Right forelimb (tissue), 1 donor: ENCODE measurements around the gene ATP11A.
"Not testable (repeated sequence)": the region's sequence is repeated elsewhere in the genome, so short reads cannot be mapped to it uniquely, and the experiment has no call there.

Experiments
- DNase-seq: peaks from one replicate; pipeline ENCODE4 v3.0.0-alpha.2; 2018

ATP11A gene

GRCh38 chr13:112884700-112885099 lies 194.9 kb downstream of the ATP11A start:
- not testable (repeated sequence) for DNase-seq

- DNase-seq: no peak
Measured at GRCh38 chr13:112885242-112885781, 195.5 kb downstream of the ATP11A start.

GRCh38 chr13:112885782-112886268 lies 196.0 kb downstream of the ATP11A start:
- peak; percentile 89 for DNase-seq

GRCh38 chr13:112887151-112887550 lies 197.3 kb downstream of the ATP11A start:
- DNase-seq: no peak

- DNase-seq: no peak
Measured at GRCh38 chr13:112887557-112887991, 197.7 kb downstream of the ATP11A start.

GRCh38 chr13:112888238-112889111 lies 198.6 kb downstream of the ATP11A start:
- no peak for DNase-seq

- DNase-seq: no peak
Measured at GRCh38 chr13:112889351-112890290, 199.8 kb downstream of the ATP11A start.

GRCh38 chr13:112890316-112891145 lies 200.7 kb downstream of the ATP11A start:
- DNase-seq: no peak

GRCh38 chr13:112891477-112892401 lies 201.9 kb downstream of the ATP11A start:
- DNase-seq: no peak

GRCh38 chr13:112892426-112893206 lies 202.8 kb downstream of the ATP11A start:
- no peak for DNase-seq

- DNase-seq: no peak
Measured at GRCh38 chr13:112893207-112893569, 203.3 kb downstream of the ATP11A start.

GRCh38 chr13:112893570-112894422 lies 204.0 kb downstream of the ATP11A start:
- DNase-seq: no peak

- DNase-seq: no peak
Measured at GRCh38 chr13:112894423-112894672, 204.5 kb downstream of the ATP11A start.

GRCh38 chr13:112894673-112895481 lies 205.0 kb downstream of the ATP11A start:
- DNase-seq: no peak

GRCh38 chr13:112895521-112896465 lies 206.0 kb downstream of the ATP11A start:
- no peak for DNase-seq

GRCh38 chr13:112896736-112897602 lies 207.1 kb downstream of the ATP11A start:
- DNase-seq: no peak

GRCh38 chr13:112897603-112897955 lies 207.7 kb downstream of the ATP11A start:
- DNase-seq: no peak
